ENCODE results near the gene NEUROG1.

The NEUROG1 gene

GRCh38 chr5:135493406-135494180 is 42.2 kb downstream of the NEUROG1 start:
- DNase-seq (ENCODE audit: low spot score), result no peak

GRCh38 chr5:135492319-135492626 is 43.5 kb downstream of the NEUROG1 start:
- no peak for DNase-seq (ENCODE audit: low spot score)

- DNase-seq (ENCODE audit: low spot score), result no peak
Measured at GRCh38 chr5:135491552-135492318, 44.0 kb downstream of the NEUROG1 start.

GRCh38 chr5:135491038-135491551 is 44.7 kb downstream of the NEUROG1 start:
- no peak for DNase-seq (ENCODE audit: low spot score)

GRCh38 chr5:135490245-135491037 is 45.3 kb downstream of the NEUROG1 start:
- no peak for DNase-seq (ENCODE audit: low spot score)

- no peak for DNase-seq (ENCODE audit: low spot score)
Measured at GRCh38 chr5:135489466-135490244, 46.1 kb downstream of the NEUROG1 start.

GRCh38 chr5:135488727-135489465 is 46.9 kb downstream of the NEUROG1 start:
- DNase-seq (ENCODE audit: low spot score), result no peak

- no peak for DNase-seq (ENCODE audit: low spot score)
Measured at GRCh38 chr5:135487839-135488514, 47.8 kb downstream of the NEUROG1 start.

GRCh38 chr5:135487037-135487395 is 48.7 kb downstream of the NEUROG1 start:
- DNase-seq (ENCODE audit: low spot score), result no peak

- DNase-seq (ENCODE audit: low spot score), result no peak
Measured at GRCh38 chr5:135486131-135487036, 49.4 kb downstream of the NEUROG1 start.

GRCh38 chr5:135484674-135485086 is 51.1 kb downstream of the NEUROG1 start:
- DNase-seq (ENCODE audit: low spot score), result no peak

All from CD4-positive, alpha-beta T cell treated with Interleukin-15 for 4 hours (primary cell).